ENCODE data around the gene MYLK.

The MYLK gene

GRCh38 chr3:123679712-123680386 lies 204.3 kb downstream of the MYLK start:
- no peak for DNase-seq (ENCODE audit: low read depth, low spot score)
- ChIA-PET CTCF (interaction anchor here (1.3 to 11.2 kb wide), 4 partner anchors 15 to 27 kb away, joined by 3 to 81 read pairs (median 6); no protein-coding TSS in a partner anchor), POLR2A (no interaction called here)
- TF ChIP-seq CTCF (IDR thresholded peaks at IDR 0.05; ENCODE audit: insufficient read depth, low read length, missing control alignments): no peak
- H3K4me3 ChIP-seq (ENCODE audit: low read depth, low read length): no peak overlapping the region

- H3K4me3 ChIP-seq (ENCODE audit: low read depth, low read length): no peak overlapping the region
- peak; percentile 81 for DNase-seq (ENCODE audit: low read depth, low spot score)
- POLR2A ChIA-PET: interaction anchor here (0.6 to 1.1 kb wide), 4 partner anchors 10 to 111 kb away, joined by 3 to 6 read pairs (median 3); no protein-coding TSS in a partner anchor
- CTCF ChIA-PET: interaction anchor here (11.2 kb wide), 1 partner anchor 25 kb away, joined by 81 read pairs; no protein-coding TSS in a partner anchor
- TF ChIP-seq CTCF (IDR thresholded peaks at IDR 0.05; ENCODE audit: insufficient read depth, low read length, missing control alignments): no peak
Measured at GRCh38 chr3:123678108-123678511, 206.0 kb downstream of the MYLK start.

GRCh38 chr3:123672429-123673146 lies 211.5 kb downstream of the MYLK start:
- no peak for TF ChIP-seq CTCF (IDR thresholded peaks at IDR 0.05; ENCODE audit: insufficient read depth, low read length, missing control alignments)
- H3K4me3 ChIP-seq (ENCODE audit: low read depth, low read length): no peak overlapping the region
- ChIA-PET POLR2A (interaction anchor here (0.8 kb wide), 1 partner anchor 19 kb away, joined by 4 read pairs; no protein-coding TSS in a partner anchor), CTCF (interaction anchor here (1.4 to 3.8 kb wide), 3 partner anchors 20 to 30 kb away, joined by 5 to 17 read pairs (median 9); no protein-coding TSS in a partner anchor)
- no peak for DNase-seq (ENCODE audit: low read depth, low spot score)

- no peak for DNase-seq (ENCODE audit: low read depth, low spot score)
- CTCF ChIA-PET: interaction anchor here (1.1 to 2.2 kb wide), 2 partner anchors 10 to 54 kb away, joined by 6 to 8 read pairs; no protein-coding TSS in a partner anchor
- H3K4me3 ChIP-seq (ENCODE audit: low read depth, low read length): no peak overlapping the region
- no peak for TF ChIP-seq CTCF (IDR thresholded peaks at IDR 0.05; ENCODE audit: insufficient read depth, low read length, missing control alignments)
- POLR2A ChIA-PET: no interaction called here
Measured at GRCh38 chr3:123670743-123671142, 213.4 kb downstream of the MYLK start.

- POLR2A ChIA-PET: no interaction called here
- no peak for DNase-seq (ENCODE audit: low read depth, low spot score)
- no peak for TF ChIP-seq CTCF (IDR thresholded peaks at IDR 0.05; ENCODE audit: insufficient read depth, low read length, missing control alignments)
- H3K4me3 ChIP-seq (ENCODE audit: low read depth, low read length): no peak overlapping the region
- CTCF ChIA-PET: interaction anchor here (12.0 kb wide), 1 partner anchor 21 kb away, joined by 172 read pairs; no protein-coding TSS in a partner anchor
Measured at GRCh38 chr3:123668906-123669305, 215.2 kb downstream of the MYLK start.

- no peak for DNase-seq (ENCODE audit: low read depth, low spot score)
- POLR2A ChIA-PET: no interaction called here
- no peak overlapping the region for H3K4me3 ChIP-seq (ENCODE audit: low read depth, low read length)
- CTCF ChIA-PET: interaction anchor here (1.2 to 12.0 kb wide), 2 partner anchors 20 to 56 kb away, joined by 3 to 172 read pairs; no protein-coding TSS in a partner anchor
- no peak for TF ChIP-seq CTCF (IDR thresholded peaks at IDR 0.05; ENCODE audit: insufficient read depth, low read length, missing control alignments)
Measured at GRCh38 chr3:123667784-123668183, 216.3 kb downstream of the MYLK start.

Measured in AG04449 (cell line).